HG03196 (cell line): ENCODE results near the gene TEKT1.

ENCODE experiments used
- ATAC-seq: cut with Tn5 transposase; IDR thresholded peaks from one replicate; pipeline ENCODE4 v1.9.1; 2021; ENCODE audit not compliant: unreplicated experiment

Gene TEKT1

GRCh38 chr17:6768447-6768846 is 63.1 kb downstream of the TEKT1 start:
- no peak for ATAC-seq

- ATAC-seq, result no peak
Measured at GRCh38 chr17:6761779-6762178, 69.8 kb downstream of the TEKT1 start.

- ATAC-seq, result no peak
Measured at GRCh38 chr17:6757747-6758146, 73.8 kb downstream of the TEKT1 start.

GRCh38 chr17:6756425-6757031 is 75.0 kb downstream of the TEKT1 start:
- no peak for ATAC-seq

- ATAC-seq, result no peak
Measured at GRCh38 chr17:6755731-6756184, 75.8 kb downstream of the TEKT1 start, which contains the start of gene XAF1. XAF1 (plus strand) TSS chr17:6756046; CDS start chr17:6756079, 33 bp downstream.

- no peak for ATAC-seq
Measured at GRCh38 chr17:6755281-6755680, 76.2 kb downstream of the TEKT1 start.

- no peak for ATAC-seq
Measured at GRCh38 chr17:6753546-6753945, 78.0 kb downstream of the TEKT1 start.

- ATAC-seq, result no peak
Measured at GRCh38 chr17:6753006-6753445, 78.5 kb downstream of the TEKT1 start.

- no peak for ATAC-seq
Measured at GRCh38 chr17:6752068-6752909, 79.2 kb downstream of the TEKT1 start.

- no peak for ATAC-seq
Measured at GRCh38 chr17:6749519-6749918, 82.0 kb downstream of the TEKT1 start.

GRCh38 chr17:6748617-6749016 is 82.9 kb downstream of the TEKT1 start:
- ATAC-seq, result no peak
